ENCODE data around the gene TRPM4.
"Not testable (repeated sequence)": the region's sequence is repeated elsewhere in the genome, so short reads cannot be mapped to it uniquely, and the experiment has no call there.

TRPM4 gene

GRCh38 chr19:49151267-49152118 lies 6.1 kb upstream of the TRPM4 start:
- DNase-seq, result no peak

- no peak for DNase-seq
Measured at GRCh38 chr19:49152119-49152550, 5.5 kb upstream of the TRPM4 start.

- DNase-seq, result no peak
Measured at GRCh38 chr19:49153167-49153809, 4.3 kb upstream of the TRPM4 start.

- no peak for DNase-seq
Measured at GRCh38 chr19:49154279-49154678, 3.3 kb upstream of the TRPM4 start.

- no peak for DNase-seq
Measured at GRCh38 chr19:49155005-49155819, 2.4 kb upstream of the TRPM4 start, which contains the start of gene HRC. Gene HRC (minus strand): TSS chr19:49155396. CDS start chr19:49155237, 159 bp downstream.

GRCh38 chr19:49155820-49156346 lies 1.7 kb upstream of the TRPM4 start:
- no peak for DNase-seq

GRCh38 chr19:49160450-49161189 lies 3.0 kb downstream of the TRPM4 start:
- no peak for DNase-seq

- DNase-seq, result no peak
Measured at GRCh38 chr19:49161987-49162386, 4.4 kb downstream of the TRPM4 start.

- DNase-seq, result no peak
Measured at GRCh38 chr19:49165111-49165750, 7.6 kb downstream of the TRPM4 start.

GRCh38 chr19:49165865-49166301 lies 8.3 kb downstream of the TRPM4 start:
- DNase-seq, result no peak

GRCh38 chr19:49167857-49168409 lies 10.3 kb downstream of the TRPM4 start:
- no peak for DNase-seq

GRCh38 chr19:49168421-49168820 lies 10.8 kb downstream of the TRPM4 start:
- DNase-seq, result no peak

GRCh38 chr19:49173198-49173597 lies 15.6 kb downstream of the TRPM4 start:
- no peak for DNase-seq

- no peak for DNase-seq
Measured at GRCh38 chr19:49180659-49181058, 23.1 kb downstream of the TRPM4 start.

GRCh38 chr19:49182010-49182847 lies 24.6 kb downstream of the TRPM4 start:
- DNase-seq, result not testable (repeated sequence)

- DNase-seq, result no peak
Measured at GRCh38 chr19:49182848-49183375, 25.3 kb downstream of the TRPM4 start.

GRCh38 chr19:49186108-49186507 lies 28.5 kb downstream of the TRPM4 start:
- no peak for DNase-seq

GRCh38 chr19:49188626-49189200 lies 31.1 kb downstream of the TRPM4 start:
- no peak for DNase-seq

- DNase-seq, result no peak
Measured at GRCh38 chr19:49189259-49189658, 31.7 kb downstream of the TRPM4 start.

- no peak for DNase-seq
Measured at GRCh38 chr19:49190781-49191180, 33.2 kb downstream of the TRPM4 start.

Data from central memory CD4-positive, alpha-beta T cell (primary cell).